Tibial nerve (tissue), 4 donors: ENCODE measurements around the gene ZNF587B. TPM values are rescaled to one million over a fixed set of nuclear protein-coding genes. Genes with fewer than 3 reads are reported as not detected.
"Not testable (repeated sequence)": the region's sequence is repeated elsewhere in the genome, so short reads cannot be mapped to it uniquely, and the experiment has no call there.

Experiments used
- DNase-seq, 2 donors: peaks; one replicate each; pipeline ENCODE4 v3.0.0-alpha.2; 2019; ENCODE audit warnings: low spot score in 2 of 2
- H3K27ac ChIP-seq, 4 donors: fragments of 200-600 bp; sonication (generic) in 3 of 4; one replicate each; pipeline ENCODE4 v1.5.1; 2017 to 2019; ENCODE audit warnings: mild to moderate bottlenecking in 1 of 4
- H3K27me3 ChIP-seq, 2 donors: fragments of 200-600 bp; sonication (generic) in 1 of 2; one replicate each; pipeline versions ENCODE4 v1.5.1 to v1.6.0; 2017 to 2019
- H3K36me3 ChIP-seq, 3 donors: fragments of 200-600 bp; sonication (generic); one replicate each; pipeline ENCODE4 v1.5.1; 2018 to 2019
- H3K4me1 ChIP-seq, 4 donors: fragments of 200-600 bp; sonication (generic) in 3 of 4; one replicate each; pipeline ENCODE4 v1.5.1; 2017 to 2019
- H3K4me3 ChIP-seq, 4 donors: fragments of 200-600 bp; sonication (generic) in 3 of 4; one replicate each; pipeline ENCODE4 v1.5.1; 2017 to 2019; ENCODE audit warnings: mild to moderate bottlenecking in 1 of 4, moderate library complexity in 1 of 4
- H3K9me3 ChIP-seq, 4 donors: fragments of 200-600 bp; sonication (generic) in 3 of 4; one replicate each; pipeline ENCODE4 v1.5.1; 2017 to 2019
- EP300 ChIP-seq, 2 donors: sonication (generic); formaldehyde crosslinking; IDR thresholded peaks; one replicate each; pipeline ENCODE4 v1.6.1; 2017; ENCODE audit warnings: antibody characterized with exemption in 2 of 2, mild to moderate bottlenecking in 1 of 2
- POLR2A ChIP-seq, 2 donors: fragments of 450-650 bp; IDR thresholded peaks; one replicate each; pipeline ENCODE4 v1.6.1; 2017; ENCODE audit warnings: antibody characterized with exemption in 2 of 2, mild to moderate bottlenecking in 2 of 2, moderate library complexity in 2 of 2
- WGBS, 2 donors: methylation state at CpG; one replicate each; pipeline ENCODE4 v1.1.5; 2018; 5-methylcytosine and 5-hydroxymethylcytosine counted together
- total RNA-seq, 4 donors: library from RNA; depleted of rRNA; stranded (reverse); fragments of >200 nt; gene quantifications; one replicate each; pipeline ENCODE4 v1.1.0, GENCODE V29; 2016
- TF ChIP-seq, protein P1 (sequence below), 5 experiments: fragments of 200-600 bp in 3 of 5; fragments of 450-650 bp in 2 of 5; sonication (generic) in 3 of 5; IDR thresholded peaks; one replicate each; pipeline ENCODE4 v1.5.1; 2016 to 2019; ENCODE audit warnings: antibody characterized with exemption in 5 of 5, mild to moderate bottlenecking in 3 of 5, moderate library complexity in 2 of 5

The ZNF587B gene
- total RNA-seq, 4 donors from 2014 or later: 8.5 to 14.9 (median 10.1) TPM

DNA sequence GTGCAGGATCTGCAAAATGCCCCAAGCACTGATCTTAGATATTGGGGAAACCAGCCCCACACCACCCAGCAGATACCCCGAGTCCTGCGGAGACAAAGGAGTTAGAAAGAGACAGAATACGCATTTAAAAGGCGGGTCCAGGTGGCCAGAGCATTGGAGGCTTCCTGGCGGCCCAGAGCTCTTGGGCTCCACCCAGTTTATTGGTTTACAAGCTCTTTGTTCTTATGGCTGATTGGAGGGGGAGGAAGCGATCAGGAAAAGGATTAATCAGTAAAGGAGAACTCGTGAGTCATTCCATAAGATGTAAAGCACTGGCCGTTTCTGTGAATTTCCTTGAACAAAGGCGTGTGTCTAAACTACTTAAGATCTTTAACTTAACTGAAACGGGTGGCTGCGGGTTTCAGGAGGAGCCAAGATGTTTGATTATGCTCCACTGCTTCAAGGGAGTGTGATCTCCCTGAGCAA lies 20.5 kb downstream of the ZNF587B start:
- peaks cover 0 to 58% (median 0%) of the 10 kb centered on the region in 3 donors for H3K36me3 ChIP-seq
- peaks cover 0 to 68% (median 3%) of the 10 kb centered on the region in 4 donors for H3K9me3 ChIP-seq
- 4 to 12% methylated on average over 11 of the region's 11 CpGs for WGBS, 2 donors
- H3K4me3 ChIP-seq: peak overlapping the region; percentile 42 to 60 (median 51)
- DNase-seq: no peak
- H3K27me3 ChIP-seq: no peaks in the 10 kb centered on the region
- TF ChIP-seq, protein P1, sequence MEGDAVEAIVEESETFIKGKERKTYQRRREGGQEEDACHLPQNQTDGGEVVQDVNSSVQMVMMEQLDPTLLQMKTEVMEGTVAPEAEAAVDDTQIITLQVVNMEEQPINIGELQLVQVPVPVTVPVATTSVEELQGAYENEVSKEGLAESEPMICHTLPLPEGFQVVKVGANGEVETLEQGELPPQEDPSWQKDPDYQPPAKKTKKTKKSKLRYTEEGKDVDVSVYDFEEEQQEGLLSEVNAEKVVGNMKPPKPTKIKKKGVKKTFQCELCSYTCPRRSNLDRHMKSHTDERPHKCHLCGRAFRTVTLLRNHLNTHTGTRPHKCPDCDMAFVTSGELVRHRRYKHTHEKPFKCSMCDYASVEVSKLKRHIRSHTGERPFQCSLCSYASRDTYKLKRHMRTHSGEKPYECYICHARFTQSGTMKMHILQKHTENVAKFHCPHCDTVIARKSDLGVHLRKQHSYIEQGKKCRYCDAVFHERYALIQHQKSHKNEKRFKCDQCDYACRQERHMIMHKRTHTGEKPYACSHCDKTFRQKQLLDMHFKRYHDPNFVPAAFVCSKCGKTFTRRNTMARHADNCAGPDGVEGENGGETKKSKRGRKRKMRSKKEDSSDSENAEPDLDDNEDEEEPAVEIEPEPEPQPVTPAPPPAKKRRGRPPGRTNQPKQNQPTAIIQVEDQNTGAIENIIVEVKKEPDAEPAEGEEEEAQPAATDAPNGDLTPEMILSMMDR (IDR thresholded peaks at IDR 0.05): no peak
- TF ChIP-seq EP300 (IDR thresholded peaks at IDR 0.05) (no peak), POLR2A (IDR thresholded peaks at IDR 0.05) (no peak)
- peaks cover 0 to 10% (median 3%) of the 10 kb centered on the region in 4 donors for H3K4me1 ChIP-seq
- H3K27ac ChIP-seq: peak overlapping the region in 1 of 4 donors; percentile 81

DNA sequence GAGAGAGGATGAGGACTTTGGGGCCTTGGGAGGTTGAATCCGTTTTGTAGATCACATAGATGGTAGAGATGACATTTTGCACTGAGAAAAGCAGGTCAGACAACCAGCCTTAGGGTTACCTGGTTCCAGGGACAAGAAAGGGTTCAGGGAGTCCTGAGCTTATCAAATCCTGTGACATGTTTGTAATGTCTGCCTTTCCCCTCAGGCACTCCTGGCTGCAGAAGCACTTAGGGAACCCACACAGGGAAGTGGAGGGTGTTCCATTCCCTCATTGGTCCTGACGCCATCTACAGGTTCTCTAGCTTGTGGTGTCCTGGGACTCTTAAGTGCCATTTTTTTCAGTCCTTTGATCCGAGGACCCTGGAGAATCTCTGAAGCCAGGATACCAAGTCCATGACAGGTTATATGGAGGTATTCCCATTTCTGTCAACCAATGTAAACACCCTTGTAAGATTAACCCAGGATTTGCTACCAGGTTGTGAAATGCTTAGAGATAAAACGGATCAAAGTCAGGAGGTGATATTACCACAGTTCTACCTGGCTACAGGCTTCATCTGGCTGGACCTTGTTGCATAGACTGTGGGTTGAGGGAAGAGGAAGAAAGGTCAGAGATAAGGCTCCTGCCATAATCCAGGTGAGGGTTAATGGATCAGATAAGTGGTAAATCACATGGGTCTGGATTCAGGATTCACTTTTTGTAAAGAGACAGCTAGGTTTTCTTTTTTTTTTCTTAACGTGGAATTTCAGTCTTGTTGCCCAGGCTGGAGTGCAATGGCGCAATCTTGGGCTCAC lies 21.9 kb downstream of the ZNF587B start:
- Histone ChIP-seq H3K36me3 (peaks cover 0 to 59% (median 7%) of the 10 kb centered on the region in 3 donors), H3K9me3 (peaks cover 0 to 66% (median 4%) of the 10 kb centered on the region in 4 donors)
- DNase-seq, H3K27ac ChIP-seq, H3K4me3 ChIP-seq, H3K4me1 ChIP-seq, H3K27me3 ChIP-seq: not testable (repeated sequence)
- WGBS, 2 donors: 87 to 91% methylated on average over 3 to 5 of the region's 6 CpGs

- WGBS, 2 donors: 81 to 92% methylated on average over 2 of the region's 2 CpGs
- H3K4me3 ChIP-seq, H3K27me3 ChIP-seq, DNase-seq, H3K4me1 ChIP-seq, H3K27ac ChIP-seq: not testable (repeated sequence)
- Histone ChIP-seq H3K36me3 (peaks cover 0 to 79% (median 17%) of the 10 kb centered on the region in 3 donors), H3K9me3 (peaks cover 0 to 72% (median 10%) of the 10 kb centered on the region in 4 donors)
Observed at GRCh38 chr19:57854117-57854516, 24.0 kb downstream of the ZNF587B start.

DNA sequence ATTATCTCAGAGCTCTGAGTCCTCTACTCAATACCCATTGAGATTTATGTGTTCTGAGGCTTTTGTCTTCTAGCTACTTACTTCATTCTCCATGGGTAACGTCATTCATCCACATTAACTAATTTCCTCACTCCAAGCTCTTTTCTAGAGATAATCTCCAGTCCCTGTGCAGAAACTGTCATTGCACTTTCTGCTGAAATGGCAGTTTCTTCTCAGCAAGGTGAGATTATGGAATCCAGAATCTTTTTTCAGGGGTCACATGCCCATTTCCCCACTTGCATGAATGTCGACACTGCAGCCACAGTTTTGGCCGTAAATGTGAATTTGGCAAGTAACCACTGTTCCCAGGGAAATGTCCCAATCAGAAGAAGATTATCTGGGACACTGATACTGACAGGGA lies 32.3 kb downstream of the ZNF587B start:
- not testable (repeated sequence) for H3K27me3 ChIP-seq, H3K4me1 ChIP-seq, DNase-seq, H3K4me3 ChIP-seq, H3K27ac ChIP-seq
- Histone ChIP-seq H3K9me3 (peaks cover 0 to 93% (median 30%) of the 10 kb centered on the region in 4 donors), H3K36me3 (peaks cover 14 to 99% (median 70%) of the 10 kb centered on the region in 3 donors)
- WGBS, 2 donors: 91 to 98% methylated on average over 3 of the region's 3 CpGs

- Histone ChIP-seq H3K36me3 (peaks cover 8 to 62% (median 40%) of the 10 kb centered on the region in 3 donors), H3K9me3 (peaks cover 0 to 98% (median 38%) of the 10 kb centered on the region in 4 donors)
- WGBS, 2 donors: 93 to 95% methylated on average over 7 of the region's 7 CpGs
Observed at GRCh38 chr19:57867868-57868492, 37.9 kb downstream of the ZNF587B start.

GRCh38 chr19:57869655-57870054 lies 39.6 kb downstream of the ZNF587B start:
- H3K4me3 ChIP-seq, DNase-seq, H3K27ac ChIP-seq, H3K4me1 ChIP-seq, H3K27me3 ChIP-seq: not testable (repeated sequence)
- WGBS, 2 donors: 95 to 98% methylated on average over 6 of the region's 6 CpGs
- H3K36me3 ChIP-seq: peaks cover 0 to 60% (median 30%) of the 10 kb centered on the region in 3 donors
- H3K9me3 ChIP-seq: peaks cover 3 to 100% (median 42%) of the 10 kb centered on the region in 4 donors

More at GRCh38 chr19:57867868-57868492, 37.9 kb downstream of the ZNF587B start:
- Histone ChIP-seq H3K4me3 (no peak overlapping the region), H3K27me3 (no peaks in the 10 kb centered on the region), H3K4me1 (no peaks in the 10 kb centered on the region), H3K27ac (no peak overlapping the region)
- no peak for TF ChIP-seq EP300 (IDR thresholded peaks at IDR 0.05)
- no peak for TF ChIP-seq POLR2A (IDR thresholded peaks at IDR 0.05)
- TF ChIP-seq, protein P1 (IDR thresholded peaks at IDR 0.05): no peak
- DNase-seq: no peak

- Histone ChIP-seq H3K27ac (no peak overlapping the region), H3K9me3 (peaks cover 3 to 97% (median 41%) of the 10 kb centered on the region in 4 donors), H3K4me1 (no peaks in the 10 kb centered on the region), H3K27me3 (no peaks in the 10 kb centered on the region), H3K36me3 (peaks cover 0 to 57% (median 24%) of the 10 kb centered on the region in 3 donors), H3K4me3 (no peak overlapping the region)
- TF ChIP-seq EP300 (IDR thresholded peaks at IDR 0.05) (no peak), POLR2A (IDR thresholded peaks at IDR 0.05) (no peak)
- TF ChIP-seq, protein P1 (IDR thresholded peaks at IDR 0.05): no peak
- DNase-seq: no peak
- WGBS, 2 donors: 93 to 98% methylated on average over 2 of the region's 2 CpGs
Observed at GRCh38 chr19:57870225-57870624, 40.1 kb downstream of the ZNF587B start.
